Mammary epithelial cell (primary cell): ENCODE results near the gene MYO18A.

Experiments used
- EZH2 ChIP-seq: IDR thresholded peaks from 2 replicates; pipeline ENCODE4 v1.6.1; 2012; ENCODE audit warnings: low read length, inconsistent platforms, borderline replicate concordance
- TF ChIP-seq, protein P1 (sequence below), 2 donors: IDR thresholded peaks in 1 of 2; conservative IDR thresholded peaks in 1 of 2; 2 replicates each; pipeline ENCODE4 v1.5.1; 2011 to 2012; ENCODE audit warnings: inconsistent platforms in 2 of 2, low read length in 2 of 2, mild to moderate bottlenecking in 2 of 2, control low read depth in 1 of 2, low read depth in 1 of 2; ENCODE audit not compliant: insufficient read depth in 1 of 2; ENCODE audit errors: extremely low read depth in 1 of 2

DNA sequence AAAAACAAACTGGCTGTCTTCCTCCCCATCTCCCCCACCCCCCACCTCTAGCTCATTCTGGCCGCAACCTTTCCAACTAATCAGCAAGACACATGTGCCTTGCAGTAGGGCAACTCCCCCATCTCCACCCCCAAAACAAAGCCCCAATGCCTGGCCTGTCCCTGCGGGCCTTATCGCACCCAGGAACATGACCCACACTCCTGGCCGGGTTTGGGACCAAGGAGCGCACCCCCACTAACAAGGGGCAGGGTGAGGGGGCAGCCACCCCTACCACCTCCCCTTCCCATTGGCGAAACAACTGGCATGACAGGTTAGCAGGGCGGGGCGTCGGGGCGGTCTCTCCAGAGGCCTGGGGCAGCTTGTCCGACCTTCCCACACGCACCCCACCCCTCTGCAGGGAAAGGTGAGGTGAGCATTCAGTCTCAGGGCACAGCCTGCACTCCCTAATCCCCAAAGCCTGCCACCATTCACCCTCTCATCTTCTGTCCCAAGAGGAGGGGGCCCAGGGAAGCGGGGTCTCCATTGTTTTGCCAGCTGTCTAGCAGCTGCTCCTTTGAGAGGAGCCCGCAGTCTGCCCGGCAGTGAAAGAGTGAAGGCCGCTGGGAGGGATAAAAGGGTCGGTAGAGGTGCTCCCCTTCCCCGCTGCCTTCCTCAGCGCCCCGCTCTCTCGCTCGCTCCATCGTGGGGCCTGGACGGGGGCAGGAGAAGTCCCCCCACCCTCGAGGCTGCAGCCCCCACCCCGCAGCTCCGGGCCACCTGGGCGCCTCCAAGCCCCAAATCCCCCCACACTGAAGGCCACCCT is 765 bp downstream of the MYO18A start:
- TF ChIP-seq, protein P1, sequence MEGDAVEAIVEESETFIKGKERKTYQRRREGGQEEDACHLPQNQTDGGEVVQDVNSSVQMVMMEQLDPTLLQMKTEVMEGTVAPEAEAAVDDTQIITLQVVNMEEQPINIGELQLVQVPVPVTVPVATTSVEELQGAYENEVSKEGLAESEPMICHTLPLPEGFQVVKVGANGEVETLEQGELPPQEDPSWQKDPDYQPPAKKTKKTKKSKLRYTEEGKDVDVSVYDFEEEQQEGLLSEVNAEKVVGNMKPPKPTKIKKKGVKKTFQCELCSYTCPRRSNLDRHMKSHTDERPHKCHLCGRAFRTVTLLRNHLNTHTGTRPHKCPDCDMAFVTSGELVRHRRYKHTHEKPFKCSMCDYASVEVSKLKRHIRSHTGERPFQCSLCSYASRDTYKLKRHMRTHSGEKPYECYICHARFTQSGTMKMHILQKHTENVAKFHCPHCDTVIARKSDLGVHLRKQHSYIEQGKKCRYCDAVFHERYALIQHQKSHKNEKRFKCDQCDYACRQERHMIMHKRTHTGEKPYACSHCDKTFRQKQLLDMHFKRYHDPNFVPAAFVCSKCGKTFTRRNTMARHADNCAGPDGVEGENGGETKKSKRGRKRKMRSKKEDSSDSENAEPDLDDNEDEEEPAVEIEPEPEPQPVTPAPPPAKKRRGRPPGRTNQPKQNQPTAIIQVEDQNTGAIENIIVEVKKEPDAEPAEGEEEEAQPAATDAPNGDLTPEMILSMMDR (conservative IDR thresholded peaks at IDR 0.05 in 1 of 2, IDR thresholded peaks at IDR 0.05 in 1 of 2; ENCODE audit: extremely low read depth in 1 of 2, insufficient read depth in 1 of 2, low read depth in 1 of 2, low read length in 2 of 2), result no peak
- TF ChIP-seq EZH2, result no peak
